Measurements from ENCODE around the gene CASQ1.

DNA sequence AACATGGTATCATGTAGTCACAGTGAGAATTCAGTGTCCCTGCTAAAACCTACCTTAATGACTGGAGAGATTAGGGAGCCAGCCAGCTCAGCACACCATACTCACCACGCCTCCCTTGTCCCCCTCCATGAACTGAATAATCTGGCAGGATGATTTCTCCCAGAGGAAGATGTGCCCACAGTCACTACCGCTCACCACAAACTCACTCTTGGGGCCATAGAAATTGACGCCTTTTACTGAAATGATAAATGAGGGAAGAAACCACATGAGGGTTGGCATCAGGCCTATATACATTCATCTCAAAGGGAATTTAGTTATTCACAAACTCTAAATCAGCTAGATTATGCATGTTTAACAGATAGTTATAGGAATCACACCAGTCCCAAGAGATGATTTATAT is 32.2 kb downstream of the CASQ1 start:
- TF ChIP-seq, protein P1, sequence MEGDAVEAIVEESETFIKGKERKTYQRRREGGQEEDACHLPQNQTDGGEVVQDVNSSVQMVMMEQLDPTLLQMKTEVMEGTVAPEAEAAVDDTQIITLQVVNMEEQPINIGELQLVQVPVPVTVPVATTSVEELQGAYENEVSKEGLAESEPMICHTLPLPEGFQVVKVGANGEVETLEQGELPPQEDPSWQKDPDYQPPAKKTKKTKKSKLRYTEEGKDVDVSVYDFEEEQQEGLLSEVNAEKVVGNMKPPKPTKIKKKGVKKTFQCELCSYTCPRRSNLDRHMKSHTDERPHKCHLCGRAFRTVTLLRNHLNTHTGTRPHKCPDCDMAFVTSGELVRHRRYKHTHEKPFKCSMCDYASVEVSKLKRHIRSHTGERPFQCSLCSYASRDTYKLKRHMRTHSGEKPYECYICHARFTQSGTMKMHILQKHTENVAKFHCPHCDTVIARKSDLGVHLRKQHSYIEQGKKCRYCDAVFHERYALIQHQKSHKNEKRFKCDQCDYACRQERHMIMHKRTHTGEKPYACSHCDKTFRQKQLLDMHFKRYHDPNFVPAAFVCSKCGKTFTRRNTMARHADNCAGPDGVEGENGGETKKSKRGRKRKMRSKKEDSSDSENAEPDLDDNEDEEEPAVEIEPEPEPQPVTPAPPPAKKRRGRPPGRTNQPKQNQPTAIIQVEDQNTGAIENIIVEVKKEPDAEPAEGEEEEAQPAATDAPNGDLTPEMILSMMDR (tag by site-specific recombination; IDR thresholded peaks at IDR 0.05) = no peak
- TF ChIP-seq, protein P2, sequence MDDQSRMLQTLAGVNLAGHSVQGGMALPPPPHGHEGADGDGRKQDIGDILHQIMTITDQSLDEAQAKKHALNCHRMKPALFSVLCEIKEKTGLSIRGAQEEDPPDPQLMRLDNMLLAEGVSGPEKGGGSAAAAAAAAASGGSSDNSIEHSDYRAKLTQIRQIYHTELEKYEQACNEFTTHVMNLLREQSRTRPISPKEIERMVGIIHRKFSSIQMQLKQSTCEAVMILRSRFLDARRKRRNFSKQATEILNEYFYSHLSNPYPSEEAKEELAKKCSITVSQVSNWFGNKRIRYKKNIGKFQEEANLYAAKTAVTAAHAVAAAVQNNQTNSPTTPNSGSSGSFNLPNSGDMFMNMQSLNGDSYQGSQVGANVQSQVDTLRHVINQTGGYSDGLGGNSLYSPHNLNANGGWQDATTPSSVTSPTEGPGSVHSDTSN (CRISPR knock-in tag; IDR thresholded peaks at IDR 0.05) = no peak
- TF ChIP-seq YY1 (tag by site-specific recombination; IDR thresholded peaks at IDR 0.05) (no peak), ZEB2 (tag by site-specific recombination; IDR thresholded peaks at IDR 0.05) (no peak), ZBTB7A (tag by site-specific recombination; IDR thresholded peaks at IDR 0.05; ENCODE audit: low read depth) (no peak), ZNF138 (tag by site-specific recombination; IDR thresholded peaks at IDR 0.05; ENCODE audit: borderline replicate concordance) (no peak), RBAK (tag by site-specific recombination; IDR thresholded peaks at IDR 0.05) (no peak), MYNN (tag by site-specific recombination; IDR thresholded peaks at IDR 0.05; ENCODE audit: borderline replicate concordance) (no peak), ZBTB1 (tag by site-specific recombination; IDR thresholded peaks at IDR 0.05) (no peak)
- TF ChIP-seq, protein P3, sequence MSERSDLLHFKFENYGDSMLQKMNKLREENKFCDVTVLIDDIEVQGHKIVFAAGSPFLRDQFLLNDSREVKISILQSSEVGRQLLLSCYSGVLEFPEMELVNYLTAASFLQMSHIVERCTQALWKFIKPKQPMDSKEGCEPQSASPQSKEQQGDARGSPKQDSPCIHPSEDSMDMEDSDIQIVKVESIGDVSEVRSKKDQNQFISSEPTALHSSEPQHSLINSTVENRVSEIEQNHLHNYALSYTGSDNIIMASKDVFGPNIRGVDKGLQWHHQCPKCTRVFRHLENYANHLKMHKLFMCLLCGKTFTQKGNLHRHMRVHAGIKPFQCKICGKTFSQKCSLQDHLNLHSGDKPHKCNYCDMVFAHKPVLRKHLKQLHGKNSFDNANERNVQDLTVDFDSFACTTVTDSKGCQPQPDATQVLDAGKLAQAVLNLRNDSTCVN (tag by site-specific recombination; optimal IDR thresholded peaks at IDR 0.05) = no peak

All from HEK293 (cell line).